ENCODE measurements around the gene SNAP47. TPM values are rescaled to one million over a fixed set of nuclear protein-coding genes. Genes with fewer than 3 reads are reported as not detected.

SNAP47 gene
- total and polyA plus RNA-seq, 2 donors (not counting 3 experiments of a cell fraction or from before 2014, with no cell fraction given): 24.0 to 32.7 TPM

- ChIA-PET CTCF (no interaction called here), POLR2A (no interaction called here)
- BruUV-seq (replicated peaks): no TSS peak
- Histone ChIP-seq H4K20me1 (replicated peaks; ENCODE audit: control insufficient read depth, extremely low read depth, insufficient read depth, low read length) (no peaks in the 10 kb centered on the region), H3K36me3 (ENCODE audit: control insufficient read depth in 2 of 2, extremely low read depth in 1 of 2, insufficient read depth in 2 of 2, low read length in 2 of 2) (no peaks in the 10 kb centered on the region), H3K27me3 (ENCODE audit: control insufficient read depth in 2 of 2, insufficient read depth in 2 of 2, low read length in 2 of 2) (peaks cover 0 to 1% of the 10 kb centered on the region in 2 experiments), H3K4me1 (ENCODE audit: control insufficient read depth, extremely low read depth, insufficient read depth, low read length) (peaks cover 9% of the 10 kb centered on the region), H3K27ac (ENCODE audit: insufficient read depth, low read depth, low read length) (no peak overlapping the region), H3K4me2 (ENCODE audit: insufficient read depth, low read length) (no peak overlapping the region), H3K9me3 (replicated peaks; ENCODE audit: control insufficient read depth, insufficient read depth, low read length) (no peaks in the 10 kb centered on the region), H3K9ac (replicated peaks; ENCODE audit: extremely low read depth, insufficient read depth, low read length) (no peak overlapping the region), H3K9me1 (replicated peaks; ENCODE audit: control insufficient read depth, extremely low read depth, insufficient read depth, low read length) (no peaks in the 10 kb centered on the region), H3K4me3 (replicated peaks in 1 of 3; ENCODE audit: insufficient read depth in 1 of 3, low read depth in 1 of 3, low read length in 3 of 3) (no peak overlapping the region), H3K79me2 (ENCODE audit: control insufficient read depth, insufficient read depth, low read length) (no peaks in the 10 kb centered on the region), H2AFZ (ENCODE audit: low read depth, low read length) (no peak overlapping the region)
- TF ChIP-seq, protein P1, sequence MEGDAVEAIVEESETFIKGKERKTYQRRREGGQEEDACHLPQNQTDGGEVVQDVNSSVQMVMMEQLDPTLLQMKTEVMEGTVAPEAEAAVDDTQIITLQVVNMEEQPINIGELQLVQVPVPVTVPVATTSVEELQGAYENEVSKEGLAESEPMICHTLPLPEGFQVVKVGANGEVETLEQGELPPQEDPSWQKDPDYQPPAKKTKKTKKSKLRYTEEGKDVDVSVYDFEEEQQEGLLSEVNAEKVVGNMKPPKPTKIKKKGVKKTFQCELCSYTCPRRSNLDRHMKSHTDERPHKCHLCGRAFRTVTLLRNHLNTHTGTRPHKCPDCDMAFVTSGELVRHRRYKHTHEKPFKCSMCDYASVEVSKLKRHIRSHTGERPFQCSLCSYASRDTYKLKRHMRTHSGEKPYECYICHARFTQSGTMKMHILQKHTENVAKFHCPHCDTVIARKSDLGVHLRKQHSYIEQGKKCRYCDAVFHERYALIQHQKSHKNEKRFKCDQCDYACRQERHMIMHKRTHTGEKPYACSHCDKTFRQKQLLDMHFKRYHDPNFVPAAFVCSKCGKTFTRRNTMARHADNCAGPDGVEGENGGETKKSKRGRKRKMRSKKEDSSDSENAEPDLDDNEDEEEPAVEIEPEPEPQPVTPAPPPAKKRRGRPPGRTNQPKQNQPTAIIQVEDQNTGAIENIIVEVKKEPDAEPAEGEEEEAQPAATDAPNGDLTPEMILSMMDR (IDR thresholded peaks at IDR 0.05; ENCODE audit: extremely low read depth in 1 of 2, insufficient read depth in 1 of 2, low read depth in 1 of 2, low read length in 2 of 2): no peak
- no peak for DNase-seq (ENCODE audit: low read depth, low spot score)
- no peak for FAIRE-seq
- dilution Hi-C loops (cut with MboI; ENCODE audit: extremely low pct_ligation_motif_present, low sequenced_read_pairs) (no loop called here), intact Hi-C loops (cut with micrococcal nuclease) (loop anchor here (5.0 to 10.0 kb wide), 4 partner anchors 101 to 379 kb away; partner anchors contain the start of genes ARF1 and IBA57)
These were observed 50.8 kb downstream of the SNAP47 start for GRCh38 chr1:227785805-227786671.

Data from endothelial cell of umbilical vein (primary cell).